Body of pancreas (tissue), 4 donors: ENCODE data around the gene FDX2. TPM values are rescaled to one million over a fixed set of nuclear protein-coding genes. Genes with fewer than 3 reads are reported as not detected.

Experiments
- ATAC-seq: fragments of 150-250 bp; one replicate; pipeline ENCODE4 v1.9.1; 2016
- DNase-seq, 4 donors: peaks; one replicate each; pipeline ENCODE4 v3.0.0-alpha.2; 2019
- H3K27ac ChIP-seq, 4 donors: fragments of 200-600 bp; sonication (generic); 1 replicate in 3 of 4; 2 replicates in 1 of 4; pipeline versions ENCODE4 v1.5.1 to v1.6.1; 2016 to 2019; ENCODE audit warnings: mild to moderate bottlenecking in 1 of 4, mixed read lengths in 1 of 4, moderate library complexity in 1 of 4
- H3K27me3 ChIP-seq, 2 donors: fragments of 200-600 bp; sonication (generic); one replicate each; pipeline ENCODE4 v1.6.0; 2016; ENCODE audit warnings: mild to moderate bottlenecking in 1 of 2
- H3K36me3 ChIP-seq, 2 donors: fragments of 200-600 bp; sonication (generic); replicated peaks in 1 of 2; 2 replicates each; pipeline ENCODE4 v1.5.1; 2016; ENCODE audit warnings: low read depth in 2 of 2; ENCODE audit not compliant: insufficient read depth in 1 of 2
- H3K4me1 ChIP-seq: fragments of 200-600 bp; sonication (generic); one replicate; pipeline ENCODE4 v1.6.0; 2016
- H3K4me3 ChIP-seq, 2 donors: fragments of 200-600 bp; sonication (generic); 1 replicate in 1 of 2; 2 replicates in 1 of 2; pipeline ENCODE4 v1.5.1; 2016 to 2019
- H3K9me3 ChIP-seq, 3 donors: fragments of 200-600 bp; sonication (generic); 1 replicate in 2 of 3; 2 replicates in 1 of 3; pipeline ENCODE4 v1.5.1; 2016
- CTCF ChIP-seq, 7 experiments: fragments of 450-650 bp in 4 of 7; fragments of 200-600 bp in 3 of 7; sonication (generic) in 3 of 7; IDR thresholded peaks; one replicate each; pipeline ENCODE4 v1.5.1; 2016 to 2019; ENCODE audit warnings: antibody characterized with exemption in 7 of 7
- POLR2A ChIP-seq, 3 donors: fragments of 450-650 bp; IDR thresholded peaks; one replicate each; pipeline ENCODE4 v1.6.1; 2016; ENCODE audit warnings: antibody characterized with exemption in 3 of 3, mild to moderate bottlenecking in 2 of 3
- WGBS, 2 donors: methylation state at CpG; one replicate each; pipeline ENCODE4 v1.1.5; 2017; 5-methylcytosine and 5-hydroxymethylcytosine counted together
- intact Hi-C: fragments of 100-400 bp; cut with DNase I; formaldehyde crosslinking; loops from one replicate; pipeline ENCODE4 v1.15.1; 2023
- total RNA-seq, 2 donors: library from RNA; depleted of rRNA; stranded (reverse); fragments of >200 nt; gene quantifications; one replicate each; pipeline ENCODE4 v1.1.0, GENCODE V29; 2016

Gene FDX2
- total RNA-seq, 2 donors from 2014 or later, result 11.2 to 16.8 TPM

- H3K4me1 ChIP-seq, result no peaks in the 10 kb centered on the region
- WGBS, 2 donors, result 85 to 87% methylated on average over 8 of the region's 8 CpGs
- H3K27me3 ChIP-seq, result no peaks in the 10 kb centered on the region
- peaks cover 0 to 47% of the 10 kb centered on the region in 2 donors for H3K36me3 ChIP-seq
- ATAC-seq (no peak), DNase-seq (no peak)
- TF ChIP-seq CTCF (IDR thresholded peaks at IDR 0.05) (no peak), POLR2A (IDR thresholded peaks at IDR 0.05) (no peak)
- H3K9me3 ChIP-seq, result no peaks in the 10 kb centered on the region
- intact Hi-C loops, result no loop called here
- no peak overlapping the region for H3K27ac ChIP-seq
- no peak overlapping the region for H3K4me3 ChIP-seq
Observed at GRCh38 chr19:10325732-10326131, 9.9 kb upstream of the FDX2 start.

GRCh38 chr19:10321874-10322835 is 6.3 kb upstream of the FDX2 start:
- no peaks in the 10 kb centered on the region for H3K4me1 ChIP-seq
- WGBS, 2 donors, result 92 to 94% methylated on average over 15 to 16 of the region's 19 CpGs
- TF ChIP-seq POLR2A (IDR thresholded peaks at IDR 0.05) (no peak), CTCF (IDR thresholded peaks at IDR 0.05) (no peak)
- H3K27ac ChIP-seq, result no peak overlapping the region
- no peaks in the 10 kb centered on the region for H3K27me3 ChIP-seq
- ATAC-seq, result no peak
- DNase-seq, result no peak
- no peaks in the 10 kb centered on the region for H3K9me3 ChIP-seq
- intact Hi-C loops, result no loop called here
- no peak overlapping the region for H3K4me3 ChIP-seq
- H3K36me3 ChIP-seq, result peaks cover 0 to 25% of the 10 kb centered on the region in 2 donors

- WGBS, 2 donors, result 40 to 89% methylated on average over 1 to 8 of the region's 11 CpGs
- Histone ChIP-seq H3K4me3 (no peak overlapping the region), H3K4me1 (peaks cover 2% of the 10 kb centered on the region), H3K27me3 (no peaks in the 10 kb centered on the region), H3K27ac (no peak overlapping the region), H3K9me3 (no peaks in the 10 kb centered on the region), H3K36me3 (peaks cover 0 to 22% of the 10 kb centered on the region in 2 donors)
- ATAC-seq, result no peak
- no peak for DNase-seq
- TF ChIP-seq CTCF (IDR thresholded peaks at IDR 0.05) (no peak), POLR2A (IDR thresholded peaks at IDR 0.05) (no peak)
- intact Hi-C loops, result no loop called here
Observed at GRCh38 chr19:10321417-10321797, 5.6 kb upstream of the FDX2 start.

GRCh38 chr19:10320602-10321416 is 5.0 kb upstream of the FDX2 start:
- no peak for ATAC-seq
- intact Hi-C loops, result no loop called here
- Histone ChIP-seq H3K9me3 (no peaks in the 10 kb centered on the region), H3K4me1 (peaks cover 8% of the 10 kb centered on the region), H3K36me3 (peaks cover 0 to 22% of the 10 kb centered on the region in 2 donors), H3K27me3 (no peaks in the 10 kb centered on the region), H3K4me3 (no peak overlapping the region), H3K27ac (no peak overlapping the region)
- TF ChIP-seq POLR2A (IDR thresholded peaks at IDR 0.05), result no peak
- no peak for TF ChIP-seq CTCF (IDR thresholded peaks at IDR 0.05)
- WGBS, 2 donors, result 85 to 91% methylated on average over 7 to 11 of the region's 32 CpGs
- DNase-seq, result no peak
